Sigmoid colon (tissue), 4 donors: ENCODE measurements around the gene DESI1.

Source experiments
- EP300 ChIP-seq, 4 donors: sonication (generic); formaldehyde crosslinking; IDR thresholded peaks; one replicate each; pipeline ENCODE4 v1.6.1; 2017; ENCODE audit warnings: antibody characterized with exemption in 4 of 4
- POLR2A ChIP-seq, 2 donors: fragments of 450-650 bp; IDR thresholded peaks; one replicate each; pipeline ENCODE4 v1.6.1; 2016; ENCODE audit warnings: antibody characterized with exemption in 2 of 2, mild to moderate bottlenecking in 2 of 2, moderate library complexity in 2 of 2

DNA sequence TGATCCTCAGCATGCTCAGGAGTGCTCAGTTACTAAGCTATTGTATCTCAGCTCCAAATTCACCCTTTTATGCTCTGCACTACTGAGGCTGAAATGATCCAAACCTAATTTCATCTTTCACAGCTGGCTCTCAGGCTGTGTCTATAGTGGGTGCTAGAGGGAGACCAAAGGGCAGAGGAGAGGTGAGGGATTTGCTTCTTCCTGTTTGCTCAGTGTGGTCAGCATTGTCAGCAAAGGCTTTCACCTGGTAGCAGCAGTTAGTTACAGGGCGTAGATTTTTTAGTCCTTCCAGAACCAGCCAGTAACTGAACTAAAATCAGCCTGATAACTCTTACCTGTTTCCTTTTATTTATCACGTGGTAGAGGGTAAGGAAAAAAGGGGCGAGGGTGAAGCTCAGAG is 33.5 kb upstream of the DESI1 start:
- TF ChIP-seq EP300 (IDR thresholded peaks at IDR 0.05), result no peak
- TF ChIP-seq POLR2A (IDR thresholded peaks at IDR 0.05), result no peak
